ENCODE results near the gene MBOAT2. TPM values are rescaled to one million over a fixed set of nuclear protein-coding genes. Genes with fewer than 3 reads are reported as not detected.

MBOAT2 gene
- total RNA-seq, 2 donors from 2014 or later, result 6.7 to 13.5 TPM

DNA sequence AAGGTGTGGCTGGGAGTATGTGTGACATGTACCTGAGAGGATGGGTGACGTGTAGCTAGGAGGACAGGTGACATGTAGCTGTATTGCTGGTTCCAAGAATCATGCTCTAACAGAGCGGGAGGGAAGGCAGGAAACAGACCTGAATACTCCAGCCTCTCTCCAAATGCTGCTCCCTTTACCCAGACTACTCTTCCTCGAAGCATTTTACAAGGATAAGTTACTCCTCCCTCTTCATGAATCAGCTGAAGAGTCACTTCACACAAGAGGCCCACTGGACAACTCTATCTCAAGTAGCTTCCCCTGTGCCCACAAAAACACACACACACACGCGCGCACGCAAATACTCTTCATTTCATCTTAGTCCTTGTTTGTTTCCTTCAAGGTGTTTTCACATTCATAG, 113.5 kb downstream of the MBOAT2 start:
- intact Hi-C loops (cut with DNase I), result no loop called here
- no peak for DNase-seq
- Histone ChIP-seq H3K27ac (no peak overlapping the region), H3K9me3 (no peaks in the 10 kb centered on the region), H3K4me3 (no peak overlapping the region), H3K27me3 (no peaks in the 10 kb centered on the region), H3K4me1 (no peaks in the 10 kb centered on the region), H3K36me3 (replicated peaks in 1 of 2; ENCODE audit: insufficient read depth in 1 of 2, low read depth in 2 of 2) (no peaks in the 10 kb centered on the region)
- no peak for ATAC-seq
- WGBS, 2 donors, result 86% methylated on average over 7 of the region's 7 CpGs
- TF ChIP-seq CTCF (IDR thresholded peaks at IDR 0.05) (no peak), POLR2A (IDR thresholded peaks at IDR 0.05) (no peak)

GRCh38 chr2:8888963-8889362, 114.5 kb downstream of the MBOAT2 start:
- 77 to 83% methylated on average over 8 of the region's 8 CpGs for WGBS, 2 donors
- Histone ChIP-seq H3K27me3 (no peaks in the 10 kb centered on the region), H3K4me1 (no peaks in the 10 kb centered on the region), H3K9me3 (no peaks in the 10 kb centered on the region), H3K4me3 (no peak overlapping the region), H3K36me3 (replicated peaks in 1 of 2; ENCODE audit: insufficient read depth in 1 of 2, low read depth in 2 of 2) (no peaks in the 10 kb centered on the region), H3K27ac (no peak overlapping the region)
- TF ChIP-seq POLR2A (IDR thresholded peaks at IDR 0.05) (no peak), CTCF (IDR thresholded peaks at IDR 0.05) (no peak)
- DNase-seq, result no peak
- ATAC-seq, result no peak
- intact Hi-C loops (cut with DNase I), result no loop called here

GRCh38 chr2:8886876-8887275, 116.6 kb downstream of the MBOAT2 start:
- Histone ChIP-seq H3K9me3 (no peaks in the 10 kb centered on the region), H3K27me3 (no peaks in the 10 kb centered on the region), H3K36me3 (replicated peaks in 1 of 2; ENCODE audit: insufficient read depth in 1 of 2, low read depth in 2 of 2) (no peaks in the 10 kb centered on the region), H3K27ac (no peak overlapping the region), H3K4me3 (no peak overlapping the region), H3K4me1 (no peaks in the 10 kb centered on the region)
- intact Hi-C loops (cut with DNase I), result no loop called here
- no peak for DNase-seq
- no peak for TF ChIP-seq POLR2A (IDR thresholded peaks at IDR 0.05)
- TF ChIP-seq CTCF (IDR thresholded peaks at IDR 0.05), result no peak
- ATAC-seq, result no peak
- WGBS, 2 donors, result 44 to 58% methylated on average over 2 of the region's 2 CpGs

- ATAC-seq (no peak), DNase-seq (no peak)
- Histone ChIP-seq H3K4me1 (no peaks in the 10 kb centered on the region), H3K36me3 (replicated peaks in 1 of 2; ENCODE audit: insufficient read depth in 1 of 2, low read depth in 2 of 2) (no peaks in the 10 kb centered on the region), H3K27ac (no peak overlapping the region), H3K9me3 (no peaks in the 10 kb centered on the region), H3K4me3 (no peak overlapping the region), H3K27me3 (no peaks in the 10 kb centered on the region)
- 61 to 65% methylated on average over 1 of the region's 1 CpG for WGBS, 2 donors
- intact Hi-C loops (cut with DNase I), result no loop called here
- no peak for TF ChIP-seq POLR2A (IDR thresholded peaks at IDR 0.05)
- no peak for TF ChIP-seq CTCF (IDR thresholded peaks at IDR 0.05)
Measured at GRCh38 chr2:8886202-8886518, 117.3 kb downstream of the MBOAT2 start.

- H3K27me3 ChIP-seq, result no peaks in the 10 kb centered on the region
- TF ChIP-seq CTCF (IDR thresholded peaks at IDR 0.05) (no peak), POLR2A (IDR thresholded peaks at IDR 0.05) (no peak)
- no peak for ATAC-seq
- intact Hi-C loops (cut with DNase I), result no loop called here
- no peak overlapping the region for H3K27ac ChIP-seq
- no peak overlapping the region for H3K4me3 ChIP-seq
- WGBS, 2 donors, result 89% methylated on average over 7 of the region's 7 CpGs
- H3K4me1 ChIP-seq, result no peaks in the 10 kb centered on the region
- DNase-seq, result no peak
- H3K9me3 ChIP-seq, result no peaks in the 10 kb centered on the region
- H3K36me3 ChIP-seq (replicated peaks in 1 of 2; ENCODE audit: insufficient read depth in 1 of 2, low read depth in 2 of 2), result no peaks in the 10 kb centered on the region
Measured at GRCh38 chr2:8885449-8886201, 117.9 kb downstream of the MBOAT2 start.

Measured in body of pancreas (tissue), 4 donors.